ENCODE data around the gene ZBTB12.
"Not testable (repeated sequence)": the region's sequence is repeated elsewhere in the genome, so short reads cannot be mapped to it uniquely, and the experiment has no call there.

Gene ZBTB12

DNA sequence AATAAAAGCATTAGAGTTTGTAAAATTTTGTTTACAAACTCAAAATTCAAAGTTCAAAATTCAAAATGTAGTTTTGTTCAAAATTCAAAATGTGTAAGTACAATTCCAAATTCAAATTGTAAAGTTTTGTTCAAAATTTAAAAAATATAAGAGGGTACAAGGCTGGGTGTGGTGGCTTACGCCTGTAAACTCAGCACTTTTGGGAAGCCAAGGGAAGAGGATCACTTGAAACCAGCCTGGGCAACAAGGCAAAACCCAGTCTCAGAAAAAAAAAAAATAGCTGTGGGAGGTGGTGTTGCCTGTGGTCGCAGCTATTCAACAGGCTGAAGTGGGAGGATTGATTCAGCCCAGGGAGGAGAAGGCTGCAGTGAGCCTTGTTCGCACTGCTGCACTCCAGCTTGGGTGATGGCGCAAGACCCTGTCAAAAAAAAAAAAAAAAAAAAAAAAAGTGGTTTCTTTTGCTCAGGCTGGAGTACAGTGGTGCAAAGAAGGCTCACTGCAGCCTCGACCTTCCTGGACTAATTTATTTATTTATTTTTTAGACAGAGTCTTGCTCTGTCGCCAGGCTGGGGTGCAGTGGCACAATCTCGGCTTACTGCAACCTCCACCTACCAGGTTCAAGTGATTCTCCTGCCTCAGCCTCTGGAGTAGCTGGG is 5.4 kb upstream of the ZBTB12 start:
- Histone ChIP-seq H3K4me3 (ENCODE audit: low read depth, low read length, poor library complexity, severe bottlenecking) (no peak overlapping the region), H3K4me1 (ENCODE audit: insufficient read depth, low read length, severe bottlenecking) (peaks cover 4% of the 10 kb centered on the region), H3K27ac (ENCODE audit: low read depth, low read length, poor library complexity, severe bottlenecking) (no peak overlapping the region), H2AFZ (ENCODE audit: low read length) (no peak overlapping the region), H3K27me3 (ENCODE audit: insufficient read depth, low read length) (no peaks in the 10 kb centered on the region), H3K79me2 (ENCODE audit: insufficient read depth, low read length) (no peaks in the 10 kb centered on the region), H3K9me3 (ENCODE audit: low read length) (no peaks in the 10 kb centered on the region), H3K9ac (ENCODE audit: low read length) (no peak overlapping the region), H4K20me1 (ENCODE audit: insufficient read depth, low read length) (no peaks in the 10 kb centered on the region), H3K9me2 (ENCODE audit: low read depth, low read length) (no peaks in the 10 kb centered on the region), H3K4me2 (ENCODE audit: low read length) (no peak overlapping the region), H3K36me3 (ENCODE audit: insufficient read depth, low read length) (no peaks in the 10 kb centered on the region), H3F3A (ENCODE audit: insufficient read depth, low read length) (no peaks in the 10 kb centered on the region)
- TF ChIP-seq, protein P1, sequence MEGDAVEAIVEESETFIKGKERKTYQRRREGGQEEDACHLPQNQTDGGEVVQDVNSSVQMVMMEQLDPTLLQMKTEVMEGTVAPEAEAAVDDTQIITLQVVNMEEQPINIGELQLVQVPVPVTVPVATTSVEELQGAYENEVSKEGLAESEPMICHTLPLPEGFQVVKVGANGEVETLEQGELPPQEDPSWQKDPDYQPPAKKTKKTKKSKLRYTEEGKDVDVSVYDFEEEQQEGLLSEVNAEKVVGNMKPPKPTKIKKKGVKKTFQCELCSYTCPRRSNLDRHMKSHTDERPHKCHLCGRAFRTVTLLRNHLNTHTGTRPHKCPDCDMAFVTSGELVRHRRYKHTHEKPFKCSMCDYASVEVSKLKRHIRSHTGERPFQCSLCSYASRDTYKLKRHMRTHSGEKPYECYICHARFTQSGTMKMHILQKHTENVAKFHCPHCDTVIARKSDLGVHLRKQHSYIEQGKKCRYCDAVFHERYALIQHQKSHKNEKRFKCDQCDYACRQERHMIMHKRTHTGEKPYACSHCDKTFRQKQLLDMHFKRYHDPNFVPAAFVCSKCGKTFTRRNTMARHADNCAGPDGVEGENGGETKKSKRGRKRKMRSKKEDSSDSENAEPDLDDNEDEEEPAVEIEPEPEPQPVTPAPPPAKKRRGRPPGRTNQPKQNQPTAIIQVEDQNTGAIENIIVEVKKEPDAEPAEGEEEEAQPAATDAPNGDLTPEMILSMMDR (IDR thresholded peaks at IDR 0.05; ENCODE audit: low read length): no peak
- no peak for TF ChIP-seq EZH2 (IDR thresholded peaks at IDR 0.05; ENCODE audit: borderline replicate concordance, low read length)

DNA sequence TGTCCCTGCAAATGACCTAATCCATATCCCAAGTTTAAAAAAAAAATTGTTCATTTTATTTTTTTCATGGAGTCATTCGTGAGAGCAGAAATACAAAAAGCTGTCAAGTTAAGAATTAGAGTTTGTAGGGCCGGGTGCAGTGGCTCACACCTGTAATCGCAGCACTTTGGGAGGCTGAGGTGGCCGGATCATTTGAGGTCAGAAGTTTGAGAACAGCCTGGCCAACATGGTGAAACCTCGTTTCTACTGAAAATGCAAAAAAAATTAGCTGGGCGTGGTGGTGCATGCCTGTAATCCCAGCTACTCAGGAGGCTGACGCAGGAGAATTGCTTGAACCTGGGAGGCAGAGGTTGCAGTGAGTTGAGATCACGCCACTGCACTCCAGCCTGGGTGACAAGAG is 4.8 kb upstream of the ZBTB12 start:
- not testable (repeated sequence) for H4K20me1 ChIP-seq (ENCODE audit: insufficient read depth, low read length); H3K4me3 ChIP-seq (ENCODE audit: low read depth, low read length, poor library complexity, severe bottlenecking); H3K9me2 ChIP-seq (ENCODE audit: low read depth, low read length); H3F3A ChIP-seq (ENCODE audit: insufficient read depth, low read length); H3K4me1 ChIP-seq (ENCODE audit: insufficient read depth, low read length, severe bottlenecking); H3K9ac ChIP-seq (ENCODE audit: low read length); H3K27ac ChIP-seq (ENCODE audit: low read depth, low read length, poor library complexity, severe bottlenecking); H3K9me3 ChIP-seq (ENCODE audit: low read length); H3K4me2 ChIP-seq (ENCODE audit: low read length); H2AFZ ChIP-seq (ENCODE audit: low read length); H3K36me3 ChIP-seq (ENCODE audit: insufficient read depth, low read length); H3K79me2 ChIP-seq (ENCODE audit: insufficient read depth, low read length); H3K27me3 ChIP-seq (ENCODE audit: insufficient read depth, low read length)

DNA sequence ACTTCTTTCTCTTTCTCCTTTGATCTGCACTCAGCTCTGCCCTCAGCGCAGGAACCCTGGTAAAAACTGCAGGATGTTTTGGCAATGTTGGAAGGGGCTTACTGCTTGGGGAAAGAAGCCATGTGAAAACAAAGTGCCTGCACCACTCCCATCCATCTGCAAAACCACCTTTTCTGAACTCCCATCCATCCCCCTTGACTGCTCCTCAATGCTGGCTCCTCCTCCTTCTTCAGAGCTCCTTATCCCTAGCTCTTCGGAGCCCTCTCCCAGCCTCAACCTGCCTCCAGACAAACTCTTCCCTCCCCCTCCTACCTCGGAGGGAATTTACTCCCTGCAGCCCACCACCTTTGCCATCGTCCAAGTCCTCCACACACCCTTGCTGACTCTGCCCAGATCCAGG is 4.2 kb upstream of the ZBTB12 start:
- H3K79me2 ChIP-seq (ENCODE audit: insufficient read depth, low read length): no peaks in the 10 kb centered on the region
- H3K9ac ChIP-seq (ENCODE audit: low read length): no peak overlapping the region
- H3K4me1 ChIP-seq (ENCODE audit: insufficient read depth, low read length, severe bottlenecking): peaks cover 9% of the 10 kb centered on the region
- H3K36me3 ChIP-seq (ENCODE audit: insufficient read depth, low read length): no peaks in the 10 kb centered on the region
- H3K27ac ChIP-seq (ENCODE audit: low read depth, low read length, poor library complexity, severe bottlenecking): no peak overlapping the region
- no peak for TF ChIP-seq EZH2 (IDR thresholded peaks at IDR 0.05; ENCODE audit: borderline replicate concordance, low read length)
- TF ChIP-seq, protein P1 (IDR thresholded peaks at IDR 0.05; ENCODE audit: low read length): no peak
- H2AFZ ChIP-seq (ENCODE audit: low read length): no peak overlapping the region
- no peaks in the 10 kb centered on the region for H3K27me3 ChIP-seq (ENCODE audit: insufficient read depth, low read length)
- H4K20me1 ChIP-seq (ENCODE audit: insufficient read depth, low read length): no peaks in the 10 kb centered on the region
- H3K9me3 ChIP-seq (ENCODE audit: low read length): no peaks in the 10 kb centered on the region
- no peak overlapping the region for H3K4me2 ChIP-seq (ENCODE audit: low read length)
- H3F3A ChIP-seq (ENCODE audit: insufficient read depth, low read length): no peaks in the 10 kb centered on the region
- no peak overlapping the region for H3K4me3 ChIP-seq (ENCODE audit: low read depth, low read length, poor library complexity, severe bottlenecking)
- H3K9me2 ChIP-seq (ENCODE audit: low read depth, low read length): no peaks in the 10 kb centered on the region

DNA sequence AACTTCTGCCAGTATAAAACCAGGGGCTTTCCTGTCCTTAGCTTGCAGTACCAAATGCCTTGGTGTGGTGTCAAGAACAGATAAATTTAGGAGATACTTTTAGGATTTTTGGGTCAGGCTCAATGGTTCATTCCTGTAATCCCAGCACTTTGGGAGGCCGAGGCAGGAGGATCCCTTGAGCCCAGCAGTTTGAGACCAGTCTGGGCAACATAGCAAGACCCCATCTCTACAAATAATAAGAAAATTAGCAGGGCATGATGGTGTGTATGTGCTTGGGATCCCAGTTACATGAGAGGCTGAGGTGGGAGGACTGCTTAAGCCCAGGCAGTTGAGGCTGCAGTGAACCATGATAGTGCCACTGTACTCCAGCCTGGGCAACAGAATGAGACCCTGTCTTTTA is 3.2 kb upstream of the ZBTB12 start:
- no peak overlapping the region for H3K9ac ChIP-seq (ENCODE audit: low read length)
- H3K36me3 ChIP-seq (ENCODE audit: insufficient read depth, low read length): no peaks in the 10 kb centered on the region
- TF ChIP-seq, protein P1 (IDR thresholded peaks at IDR 0.05; ENCODE audit: low read length): no peak
- no peak for TF ChIP-seq EZH2 (IDR thresholded peaks at IDR 0.05; ENCODE audit: borderline replicate concordance, low read length)
- H3K4me1 ChIP-seq (ENCODE audit: insufficient read depth, low read length, severe bottlenecking): peaks cover 17% of the 10 kb centered on the region
- H3K27me3 ChIP-seq (ENCODE audit: insufficient read depth, low read length): no peaks in the 10 kb centered on the region
- no peaks in the 10 kb centered on the region for H3K9me3 ChIP-seq (ENCODE audit: low read length)
- no peak overlapping the region for H3K27ac ChIP-seq (ENCODE audit: low read depth, low read length, poor library complexity, severe bottlenecking)
- no peaks in the 10 kb centered on the region for H3K9me2 ChIP-seq (ENCODE audit: low read depth, low read length)
- no peaks in the 10 kb centered on the region for H3K79me2 ChIP-seq (ENCODE audit: insufficient read depth, low read length)
- no peaks in the 10 kb centered on the region for H3F3A ChIP-seq (ENCODE audit: insufficient read depth, low read length)
- no peak overlapping the region for H2AFZ ChIP-seq (ENCODE audit: low read length)
- H3K4me2 ChIP-seq (ENCODE audit: low read length): no peak overlapping the region
- no peak overlapping the region for H3K4me3 ChIP-seq (ENCODE audit: low read depth, low read length, poor library complexity, severe bottlenecking)
- no peaks in the 10 kb centered on the region for H4K20me1 ChIP-seq (ENCODE audit: insufficient read depth, low read length)

Measured in OCI-LY1 (cell line).